Muscle layer of colon (tissue), 2 donors: ENCODE measurements around the gene NTRK1.
A peak's percentile ranks its signal among the peaks of the same experiment; 100 is the strongest.

Experiments used
- H3K27ac ChIP-seq: one replicate; pipeline ENCODE4 v1.7.0; 2013; ENCODE audit warnings: low read depth, mild to moderate bottlenecking, low read length, moderate library complexity
- H3K27me3 ChIP-seq, 2 donors: one replicate each; pipeline ENCODE4 v1.7.0; 2013; ENCODE audit warnings: low read length in 2 of 2, mild to moderate bottlenecking in 2 of 2; ENCODE audit not compliant: insufficient read depth in 2 of 2, control insufficient read depth in 1 of 2
- H3K36me3 ChIP-seq: one replicate; pipeline ENCODE4 v1.7.0; 2013; ENCODE audit warnings: mild to moderate bottlenecking, low read length; ENCODE audit not compliant: insufficient read depth
- H3K4me1 ChIP-seq: one replicate; pipeline ENCODE4 v1.7.0; 2013; ENCODE audit warnings: mild to moderate bottlenecking, low read length; ENCODE audit not compliant: insufficient read depth
- H3K4me3 ChIP-seq, 2 donors: one replicate each; pipeline ENCODE4 v1.7.0; 2013; ENCODE audit warnings: low read length in 2 of 2, low read depth in 1 of 2, mild to moderate bottlenecking in 1 of 2, moderate library complexity in 1 of 2
- H3K9ac ChIP-seq: one replicate; pipeline ENCODE4 v1.7.0; 2013; ENCODE audit warnings: low read length
- H3K9me3 ChIP-seq: one replicate; pipeline ENCODE4 v1.7.0; 2013; ENCODE audit warnings: mild to moderate bottlenecking, low read length
- donor health status: abdominal sarcoma.
- donor health status: Adenocarcinoma of cecum.

Gene NTRK1

DNA sequence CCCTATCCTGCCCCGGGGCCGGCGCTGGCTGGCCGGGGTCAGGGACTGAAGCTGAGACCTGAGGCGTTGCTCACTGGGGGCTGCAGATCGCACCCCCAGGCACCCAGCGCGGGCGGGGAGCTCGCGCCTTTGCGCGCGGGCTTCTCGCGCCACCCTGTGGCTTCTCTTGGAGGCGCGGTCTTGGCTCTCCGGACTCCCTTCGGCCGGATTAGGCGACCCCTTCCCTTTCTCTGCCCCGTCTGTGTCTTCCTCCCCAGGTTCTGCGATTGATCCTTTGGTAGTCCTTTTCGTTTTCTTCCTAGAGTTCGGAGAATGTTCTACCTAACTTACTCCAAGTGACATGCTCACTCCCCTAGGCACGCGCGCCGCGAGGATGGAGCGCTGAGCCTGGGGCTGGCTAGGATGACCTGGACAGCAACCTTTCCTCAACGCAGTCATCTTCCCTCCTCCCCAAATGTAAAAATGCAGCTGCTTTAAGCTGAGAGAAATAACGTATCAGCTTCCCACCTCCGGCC is 495 bp upstream of the NTRK1 start:
- no peaks in the 10 kb centered on the region for H3K9me3 ChIP-seq
- peak overlapping the region; percentile 42 to 60 for H3K4me3 ChIP-seq
- no peak overlapping the region for H3K27ac ChIP-seq
- peaks cover 45 to 74% of the 10 kb centered on the region in 2 donors for H3K27me3 ChIP-seq
- H3K36me3 ChIP-seq = no peaks in the 10 kb centered on the region
- no peak overlapping the region for H3K9ac ChIP-seq
- H3K4me1 ChIP-seq = peaks cover 16% of the 10 kb centered on the region

DNA sequence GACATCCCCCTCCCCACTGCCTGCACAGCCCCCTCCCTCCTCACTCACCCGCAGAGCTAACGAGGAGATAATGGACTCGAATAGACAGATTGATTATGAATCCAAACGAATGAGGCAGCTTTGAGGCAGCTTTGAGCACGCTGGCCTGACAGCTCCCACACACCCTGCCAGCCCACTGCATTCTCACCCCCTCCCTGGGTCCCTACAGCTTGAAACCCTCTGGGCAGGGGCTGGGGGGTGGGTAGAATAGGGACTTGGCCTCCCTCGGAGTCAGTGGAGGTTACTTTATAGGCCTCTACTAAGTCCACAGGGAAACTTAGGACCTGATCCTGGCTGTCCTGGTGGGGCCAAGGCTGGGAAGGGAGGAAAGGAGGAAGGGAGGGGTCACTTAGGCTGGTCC is 1.9 kb downstream of the NTRK1 start:
- Histone ChIP-seq H3K4me3 (no peak overlapping the region), H3K27ac (no peak overlapping the region), H3K9me3 (no peaks in the 10 kb centered on the region), H3K27me3 (peaks cover 45 to 83% of the 10 kb centered on the region in 2 donors), H3K4me1 (peaks cover 16% of the 10 kb centered on the region), H3K9ac (no peak overlapping the region), H3K36me3 (no peaks in the 10 kb centered on the region)

DNA sequence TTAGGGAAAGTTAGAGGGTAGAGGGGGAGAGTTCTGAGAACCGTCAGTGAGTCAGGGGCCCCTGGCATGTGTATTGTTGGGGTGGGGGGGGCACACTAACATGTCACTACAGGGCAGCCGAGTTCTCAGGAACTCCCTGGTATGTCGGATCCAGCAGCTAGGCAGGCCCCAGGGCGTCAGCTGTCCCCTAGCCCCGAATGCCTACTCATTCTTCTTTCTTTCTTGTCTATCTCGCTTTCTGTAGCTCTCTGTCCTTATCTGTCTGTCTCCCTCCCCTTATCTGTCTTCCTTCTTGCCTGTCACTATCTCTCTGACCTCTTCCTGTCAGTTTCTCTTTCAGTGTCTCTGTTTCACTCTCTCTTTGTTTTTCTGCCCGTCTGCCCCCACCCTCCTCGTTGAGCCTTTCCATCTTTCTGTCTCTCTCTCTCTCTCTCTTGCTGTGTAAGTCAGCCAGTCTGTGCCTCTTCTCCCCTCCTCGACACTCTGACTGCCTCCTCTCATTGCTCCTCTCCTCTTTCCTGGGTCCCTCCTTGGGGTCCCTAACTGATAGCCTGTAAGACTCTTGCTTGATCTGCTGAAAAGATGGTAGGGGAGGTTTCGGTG is 2.4 kb downstream of the NTRK1 start:
- H3K9me3 ChIP-seq = no peaks in the 10 kb centered on the region
- no peaks in the 10 kb centered on the region for H3K36me3 ChIP-seq
- H3K9ac ChIP-seq = no peak overlapping the region
- peaks cover 16% of the 10 kb centered on the region for H3K4me1 ChIP-seq
- H3K27ac ChIP-seq = no peak overlapping the region
- no peak overlapping the region for H3K4me3 ChIP-seq
- peaks cover 45 to 80% of the 10 kb centered on the region in 2 donors for H3K27me3 ChIP-seq

DNA sequence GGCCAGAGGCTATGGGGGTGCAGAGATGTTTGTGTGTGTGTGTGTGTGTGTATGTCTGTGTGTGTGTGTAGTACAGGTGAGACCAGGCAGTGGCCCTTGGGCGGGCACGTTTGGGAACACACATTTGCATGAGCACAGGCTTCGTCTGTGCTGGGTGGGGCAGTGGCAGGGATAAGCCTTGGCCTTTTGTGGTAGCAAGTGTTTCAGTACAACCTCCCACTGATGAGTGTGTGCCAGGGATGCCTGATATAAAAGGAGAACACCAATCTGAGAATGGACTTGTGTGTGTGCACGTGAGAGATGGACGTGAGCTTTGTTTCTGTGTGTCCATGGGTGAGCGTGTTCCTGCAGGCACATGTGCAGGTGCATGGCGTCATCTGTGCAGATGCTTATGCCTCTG is 3.0 kb downstream of the NTRK1 start:
- H3K27ac ChIP-seq = no peak overlapping the region
- no peaks in the 10 kb centered on the region for H3K9me3 ChIP-seq
- peaks cover 40 to 75% of the 10 kb centered on the region in 2 donors for H3K27me3 ChIP-seq
- H3K4me3 ChIP-seq = no peak overlapping the region
- H3K4me1 ChIP-seq = peaks cover 16% of the 10 kb centered on the region
- no peaks in the 10 kb centered on the region for H3K36me3 ChIP-seq
- no peak overlapping the region for H3K9ac ChIP-seq

DNA sequence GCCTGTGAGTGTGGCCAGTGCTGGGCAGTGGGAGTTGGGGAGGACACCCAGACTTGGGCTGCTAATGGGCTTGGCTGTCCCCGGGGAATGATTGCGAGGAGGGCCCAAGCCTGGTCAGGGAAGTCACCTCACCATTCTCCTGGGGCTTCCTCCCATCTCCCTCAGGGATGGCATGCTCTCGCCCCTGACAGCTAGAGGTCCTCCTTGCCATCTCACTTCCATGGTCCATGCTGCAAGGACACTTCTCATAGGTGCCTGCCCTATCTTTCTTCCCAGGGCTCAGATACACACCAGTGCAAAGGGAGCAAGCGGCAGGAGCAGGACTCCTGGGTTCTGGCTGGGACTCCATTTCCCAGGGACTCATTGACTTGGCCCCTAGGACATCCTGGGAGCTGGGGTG is 4.1 kb downstream of the NTRK1 start:
- Histone ChIP-seq H3K4me3 (no peak overlapping the region), H3K4me1 (peaks cover 9% of the 10 kb centered on the region), H3K9me3 (no peaks in the 10 kb centered on the region), H3K27ac (no peak overlapping the region), H3K27me3 (peaks cover 33 to 63% of the 10 kb centered on the region in 2 donors), H3K36me3 (no peaks in the 10 kb centered on the region), H3K9ac (no peak overlapping the region)

DNA sequence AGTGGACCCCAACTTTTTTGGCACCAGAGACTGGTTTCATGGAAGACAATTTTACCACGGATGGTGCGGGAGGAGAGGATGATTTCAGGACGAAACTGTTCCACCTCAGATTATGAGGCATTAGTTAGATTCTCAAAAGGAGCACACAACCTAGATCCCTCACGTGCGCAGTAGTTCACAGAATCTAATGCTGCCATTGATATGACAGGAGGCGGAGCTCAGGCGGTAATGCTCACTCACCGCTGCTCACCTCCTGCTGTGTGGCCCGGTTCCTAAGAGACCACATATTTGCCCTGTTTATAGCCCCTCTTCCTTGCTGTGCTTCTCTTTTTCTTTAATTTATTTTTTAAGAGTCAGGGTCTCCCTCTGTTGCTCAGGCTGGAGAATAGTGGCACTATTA is 4.6 kb downstream of the NTRK1 start:
- no peak overlapping the region for H3K9ac ChIP-seq
- H3K4me1 ChIP-seq = peaks cover 4% of the 10 kb centered on the region

DNA sequence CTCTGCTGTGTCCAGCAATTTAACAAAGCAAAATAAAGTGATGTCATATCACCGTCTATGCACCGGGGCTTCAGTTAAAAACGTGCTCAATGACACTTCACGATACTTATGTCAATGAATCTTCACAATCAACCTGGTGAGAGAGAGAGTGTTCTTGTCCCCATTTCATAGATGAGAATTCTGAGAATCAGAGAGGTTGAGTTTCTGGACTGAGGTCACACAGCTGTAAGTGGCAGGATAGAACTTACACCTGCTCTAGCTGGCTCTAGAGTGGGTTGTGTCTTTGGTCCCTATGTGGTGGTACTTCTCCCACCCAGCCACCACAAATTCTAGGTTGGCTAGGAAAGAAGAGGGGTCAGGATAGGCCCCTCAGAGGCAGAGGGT is 5.2 kb downstream of the NTRK1 start:
- Histone ChIP-seq H3K4me3 (no peak overlapping the region), H3K9me3 (no peaks in the 10 kb centered on the region), H3K27me3 (peaks cover 25 to 52% of the 10 kb centered on the region in 2 donors), H3K4me1 (no peaks in the 10 kb centered on the region), H3K27ac (no peak overlapping the region), H3K36me3 (no peaks in the 10 kb centered on the region), H3K9ac (no peak overlapping the region)

More for the DNA sequence above, 4.6 kb downstream of the NTRK1 start:
- H3K9me3 ChIP-seq = no peaks in the 10 kb centered on the region
- H3K27ac ChIP-seq = no peak overlapping the region
- no peak overlapping the region for H3K4me3 ChIP-seq
- H3K36me3 ChIP-seq = no peaks in the 10 kb centered on the region
- H3K27me3 ChIP-seq = peaks cover 29 to 58% of the 10 kb centered on the region in 2 donors

DNA sequence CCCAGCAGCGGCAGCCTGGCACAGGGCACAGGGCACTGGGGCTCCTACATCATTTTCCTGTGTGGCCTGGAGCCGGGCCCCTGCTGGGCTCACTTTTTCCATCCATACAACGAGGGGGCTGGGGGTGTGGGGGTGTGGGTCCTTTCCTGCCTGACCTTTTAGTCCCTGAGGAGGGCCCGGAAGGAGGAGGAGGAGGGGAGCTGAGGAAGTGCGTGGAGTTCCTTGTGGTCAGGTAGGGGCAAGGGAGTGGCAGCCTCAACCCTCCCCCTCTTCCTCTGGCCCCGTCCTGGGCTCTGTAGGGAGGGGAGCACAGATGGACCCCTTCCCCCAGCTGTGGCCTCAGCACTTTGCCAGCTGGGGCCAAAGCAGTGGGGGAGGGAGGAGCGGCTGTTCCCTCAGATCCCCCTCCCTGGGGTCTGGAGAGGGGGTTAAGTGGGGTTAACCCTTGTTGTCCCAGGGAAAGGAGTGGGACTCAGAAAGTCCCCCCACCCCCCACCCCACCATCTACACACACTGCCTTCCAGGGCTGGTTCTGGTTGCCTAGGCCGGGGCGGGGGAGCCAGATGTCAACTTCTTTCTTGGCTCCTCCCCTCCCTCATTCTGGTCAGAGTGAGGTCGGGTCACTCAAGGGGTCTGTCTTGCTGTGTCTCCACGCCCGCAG is 5.7 kb downstream of the NTRK1 start:
- Histone ChIP-seq H3K27ac (no peak overlapping the region), H3K4me3 (no peak overlapping the region), H3K4me1 (no peaks in the 10 kb centered on the region), H3K9me3 (no peaks in the 10 kb centered on the region), H3K36me3 (no peaks in the 10 kb centered on the region), H3K27me3 (peaks cover 21 to 47% of the 10 kb centered on the region in 2 donors), H3K9ac (no peak overlapping the region)

DNA sequence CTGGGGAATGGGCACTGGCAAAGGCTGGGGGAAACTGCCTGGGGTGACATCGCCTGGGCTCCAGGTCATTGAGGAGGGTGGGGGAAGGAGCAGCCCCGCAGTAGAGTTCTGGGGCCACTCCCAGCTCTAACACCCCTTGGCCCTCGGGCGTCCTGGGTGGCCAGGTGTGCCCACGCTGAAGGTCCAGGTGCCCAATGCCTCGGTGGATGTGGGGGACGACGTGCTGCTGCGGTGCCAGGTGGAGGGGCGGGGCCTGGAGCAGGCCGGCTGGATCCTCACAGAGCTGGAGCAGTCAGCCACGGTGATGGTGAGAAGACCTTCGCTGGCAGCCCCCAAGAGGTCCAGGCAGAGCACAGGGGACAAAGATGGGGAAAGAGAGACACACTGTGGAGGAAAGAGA is 7.7 kb downstream of the NTRK1 start:
- Histone ChIP-seq H3K27me3 (peaks cover 4 to 29% of the 10 kb centered on the region in 2 donors), H3K27ac (no peak overlapping the region), H3K4me3 (no peak overlapping the region), H3K9ac (no peak overlapping the region), H3K4me1 (no peaks in the 10 kb centered on the region), H3K9me3 (no peaks in the 10 kb centered on the region), H3K36me3 (no peaks in the 10 kb centered on the region)

DNA sequence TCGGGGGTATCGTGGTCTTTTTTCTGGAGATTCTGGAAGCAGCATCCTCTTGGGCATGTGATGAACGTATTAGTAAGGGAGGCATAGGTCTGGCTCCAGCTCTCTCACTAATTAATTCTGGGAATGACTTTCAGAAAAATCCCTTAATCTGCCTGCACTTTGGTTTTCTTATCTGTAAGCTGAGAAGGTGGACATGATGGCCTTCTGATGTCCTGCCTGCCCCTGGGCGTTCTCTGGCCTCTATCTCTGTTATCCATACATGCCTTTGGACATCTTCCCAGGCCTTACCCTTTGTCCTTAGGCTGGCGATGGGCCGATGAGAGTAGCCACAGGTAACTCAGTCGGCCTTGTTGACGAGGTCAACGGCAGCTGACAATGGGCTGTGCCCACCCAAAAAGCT is 8.8 kb downstream of the NTRK1 start:
- Histone ChIP-seq H3K4me3 (no peak overlapping the region), H3K4me1 (no peaks in the 10 kb centered on the region), H3K36me3 (no peaks in the 10 kb centered on the region), H3K27ac (no peak overlapping the region), H3K27me3 (peaks cover 0 to 18% of the 10 kb centered on the region in 2 donors), H3K9me3 (no peaks in the 10 kb centered on the region), H3K9ac (no peak overlapping the region)

DNA sequence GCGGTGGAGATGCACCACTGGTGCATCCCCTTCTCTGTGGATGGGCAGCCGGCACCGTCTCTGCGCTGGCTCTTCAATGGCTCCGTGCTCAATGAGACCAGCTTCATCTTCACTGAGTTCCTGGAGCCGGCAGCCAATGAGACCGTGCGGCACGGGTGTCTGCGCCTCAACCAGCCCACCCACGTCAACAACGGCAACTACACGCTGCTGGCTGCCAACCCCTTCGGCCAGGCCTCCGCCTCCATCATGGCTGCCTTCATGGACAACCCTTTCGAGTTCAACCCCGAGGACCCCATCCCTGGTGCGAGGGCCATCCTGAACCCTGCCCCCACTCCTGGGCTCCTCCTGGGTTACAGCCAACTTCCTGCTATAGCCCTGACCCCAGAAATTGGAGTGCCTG is 13.0 kb downstream of the NTRK1 start:
- H3K27ac ChIP-seq = no peak overlapping the region
- H3K9ac ChIP-seq = no peak overlapping the region
- no peaks in the 10 kb centered on the region for H3K36me3 ChIP-seq
- H3K4me1 ChIP-seq = no peaks in the 10 kb centered on the region
- no peaks in the 10 kb centered on the region for H3K9me3 ChIP-seq
- H3K4me3 ChIP-seq = no peak overlapping the region
- no peaks in the 10 kb centered on the region for H3K27me3 ChIP-seq

DNA sequence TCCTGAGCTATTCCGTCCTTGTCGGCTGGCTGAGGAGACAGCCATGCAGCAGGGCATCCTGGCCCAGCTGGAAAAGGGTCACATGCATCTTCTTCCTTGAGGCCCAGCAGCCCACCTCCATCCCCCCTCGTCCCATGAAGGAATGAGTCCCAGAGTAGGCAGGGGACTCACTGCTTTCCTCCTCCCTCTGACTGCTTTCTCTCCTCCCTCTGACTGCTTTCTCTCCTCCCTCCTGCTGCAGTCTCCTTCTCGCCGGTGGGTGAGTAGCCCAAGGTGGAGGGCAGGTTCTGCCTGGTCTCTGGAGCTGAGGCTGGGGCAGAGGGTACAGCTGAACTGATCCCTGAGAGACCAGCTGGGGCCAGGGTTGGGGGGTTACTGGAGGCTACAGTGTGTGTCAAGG is 13.5 kb downstream of the NTRK1 start:
- Histone ChIP-seq H3K9ac (no peak overlapping the region), H3K27me3 (no peaks in the 10 kb centered on the region), H3K4me3 (no peak overlapping the region), H3K27ac (no peak overlapping the region), H3K9me3 (no peaks in the 10 kb centered on the region), H3K4me1 (no peaks in the 10 kb centered on the region), H3K36me3 (no peaks in the 10 kb centered on the region)
